Inflammatory macrophage treated with lipopolysaccharide for 4 hours (primary cell): ENCODE measurements around the gene KIRREL3.
A peak's percentile ranks its signal among the peaks of the same experiment; 100 is the strongest.

Source experiments
- DNase-seq: peaks from one replicate; pipeline ENCODE4 v3.0.0-alpha.2; 2020

Gene KIRREL3

GRCh38 chr11:126949066-126949891, 51.3 kb downstream of the KIRREL3 start:
- DNase-seq, result no peak

GRCh38 chr11:126948563-126948962, 52.0 kb downstream of the KIRREL3 start:
- DNase-seq, result no peak

- no peak for DNase-seq
Measured at GRCh38 chr11:126945319-126945718, 55.3 kb downstream of the KIRREL3 start.

GRCh38 chr11:126943316-126943715, 57.3 kb downstream of the KIRREL3 start:
- no peak for DNase-seq

GRCh38 chr11:126942146-126942545, 58.4 kb downstream of the KIRREL3 start:
- no peak for DNase-seq

GRCh38 chr11:126939552-126939951, 61.0 kb downstream of the KIRREL3 start:
- no peak for DNase-seq

GRCh38 chr11:126938718-126939117, 61.9 kb downstream of the KIRREL3 start:
- no peak for DNase-seq

GRCh38 chr11:126930091-126930841, 70.3 kb downstream of the KIRREL3 start:
- DNase-seq, result no peak

- no peak for DNase-seq
Measured at GRCh38 chr11:126929179-126930061, 71.2 kb downstream of the KIRREL3 start.

- no peak for DNase-seq
Measured at GRCh38 chr11:126927623-126928022, 72.9 kb downstream of the KIRREL3 start.

GRCh38 chr11:126926376-126926791, 74.2 kb downstream of the KIRREL3 start:
- no peak for DNase-seq

- DNase-seq, result no peak
Measured at GRCh38 chr11:126925321-126926093, 75.1 kb downstream of the KIRREL3 start.

- no peak for DNase-seq
Measured at GRCh38 chr11:126924376-126925040, 76.1 kb downstream of the KIRREL3 start.

- no peak for DNase-seq
Measured at GRCh38 chr11:126920833-126921232, 79.7 kb downstream of the KIRREL3 start.

- DNase-seq, result no peak
Measured at GRCh38 chr11:126919147-126919823, 81.3 kb downstream of the KIRREL3 start.

- DNase-seq, result no peak
Measured at GRCh38 chr11:126918556-126918955, 82.0 kb downstream of the KIRREL3 start.

- peak; percentile 3 for DNase-seq
Measured at GRCh38 chr11:126917531-126918204, 82.9 kb downstream of the KIRREL3 start.

- no peak for DNase-seq
Measured at GRCh38 chr11:126915430-126915829, 85.1 kb downstream of the KIRREL3 start.

GRCh38 chr11:126914941-126915340, 85.6 kb downstream of the KIRREL3 start:
- no peak for DNase-seq

- no peak for DNase-seq
Measured at GRCh38 chr11:126914166-126914565, 86.4 kb downstream of the KIRREL3 start.

- no peak for DNase-seq
Measured at GRCh38 chr11:126904520-126904919, 96.0 kb downstream of the KIRREL3 start.
